GM12878 (cell line): ENCODE measurements around the gene ABCC2. TPM values are rescaled to one million over a fixed set of nuclear protein-coding genes. Genes with fewer than 3 reads are reported as not detected.

Experiments
- ATAC-seq: fragments of 200-7000 bp; cut with Tn5 transposase; 3 replicates; pipeline ENCODE4 v1.9.1; 2020; ENCODE audit warnings: mild to moderate bottlenecking, moderate library complexity
- BruUV-seq: library from RNA; stranded (reverse); fragments of 400-500 nt; replicated peaks from 2 replicates; lab custom pipeline; 2021; lab: Mats Ljungman, UMichigan
- CTCF ChIA-PET: fragments of 300-600 bp; sonication (Branson Sonifier 250); formaldehyde crosslinking; extraction: SDS; loops from one replicate; lab custom pipeline; 2021; ENCODE audit warnings: inconsistent platforms; lab: Yijun Ruan, JAX
- POLR2A ChIA-PET: fragments of 350-600 bp; formaldehyde crosslinking; extraction: SDS; loops from one replicate; lab custom pipeline; 2021; ENCODE audit warnings: inconsistent platforms; lab: Charles Lee
- RAD21 ChIA-PET: fragments of 300-600 bp; sonication (Branson Sonifier 250); formaldehyde crosslinking; loops from one replicate; lab custom pipeline; 2023; ENCODE audit warnings: antibody characterized with exemption; ENCODE audit not compliant: unreplicated experiment; lab: Charles Lee
- SMC1A ChIA-PET: fragments of 300-600 bp; sonication (Branson Sonifier 250); formaldehyde crosslinking; loops from one replicate; lab custom pipeline; 2023; ENCODE audit not compliant: unreplicated experiment, uncharacterized antibody; lab: Charles Lee
- DNase-seq: peaks from one replicate; pipeline ENCODE4 v3.0.0-alpha.2; 2011; ENCODE audit warnings: low read depth, low spot score
- FAIRE-seq: peaks from 3 replicates; lab custom pipeline; 2011; peaks lifted over from hg19 to GRCh38; lab: Jason Lieb, UNC
- H2AFZ ChIP-seq: 2 replicates; pipeline ENCODE4 v1.6.0; 2011; ENCODE audit warnings: low read depth, low read length, control low read depth; ENCODE audit not compliant: control insufficient read depth
- H3K27ac ChIP-seq: 2 replicates; pipeline ENCODE4 v1.5.1; 2011; ENCODE audit warnings: control low read depth; ENCODE audit not compliant: control insufficient read depth, insufficient read depth
- H3K27me3 ChIP-seq, 2 experiments: replicated peaks in 1 of 2; 2 replicates each; pipeline versions ENCODE4 v1.6.0 to v1.6.1; 2011; ENCODE audit warnings: low read length in 1 of 2; ENCODE audit not compliant: control insufficient read depth in 2 of 2, insufficient read depth in 2 of 2
- H3K36me3 ChIP-seq, 2 experiments: 2 replicates each; pipeline ENCODE4 v1.5.1; 2011; ENCODE audit warnings: low read length in 1 of 2; ENCODE audit not compliant: control insufficient read depth in 2 of 2, insufficient read depth in 2 of 2
- H3K4me1 ChIP-seq: 2 replicates; pipeline ENCODE4 v1.6.1; 2011; ENCODE audit warnings: mild to moderate bottlenecking, low read length, moderate library complexity, mixed read lengths; ENCODE audit not compliant: control insufficient read depth, insufficient read depth
- H3K4me2 ChIP-seq: 2 replicates; pipeline ENCODE4 v1.6.0; 2011; ENCODE audit warnings: control low read depth; ENCODE audit not compliant: control insufficient read depth, insufficient read depth
- H3K4me3 ChIP-seq: fragments of 200-600 bp; sonication (generic); 2 replicates; pipeline ENCODE4 v1.5.1; 2016
- H3K79me2 ChIP-seq: 2 replicates; pipeline ENCODE4 v1.6.0; 2011; ENCODE audit warnings: low read length; ENCODE audit not compliant: control insufficient read depth, insufficient read depth
- H3K9ac ChIP-seq: 2 replicates; pipeline ENCODE4 v1.8.0; 2011; ENCODE audit warnings: low read length, control low read depth, mixed read lengths; ENCODE audit not compliant: control insufficient read depth, insufficient read depth
- H3K9me3 ChIP-seq: replicated peaks from 3 replicates; pipeline ENCODE4 v1.5.1; 2011; ENCODE audit warnings: mild to moderate bottlenecking, low read length; ENCODE audit not compliant: control insufficient read depth, insufficient read depth
- H4K20me1 ChIP-seq: 2 replicates; pipeline ENCODE4 v1.6.0; 2011; ENCODE audit not compliant: control insufficient read depth, insufficient read depth
- BRCA1 ChIP-seq: IDR thresholded peaks from 2 replicates; pipeline ENCODE4 v1.6.1; 2011; ENCODE audit warnings: low read depth, low read length, improper control_type of control experiment
- FOXK2 ChIP-seq: fragments of 450-650 bp; IDR thresholded peaks from 2 replicates; pipeline ENCODE4 v1.6.1; 2017; ENCODE audit warnings: mild to moderate bottlenecking, moderate library complexity
- HDAC6 ChIP-seq: fragments of 200-600 bp; sonication (generic); IDR thresholded peaks from one replicate; pipeline ENCODE4 v1.8.0; 2017; ENCODE audit warnings: antibody characterized with exemption; ENCODE audit not compliant: unreplicated experiment
- HDGF ChIP-seq: fragments of 450-650 bp; IDR thresholded peaks from 2 replicates; pipeline ENCODE4 v1.6.1; 2016; ENCODE audit warnings: antibody characterized with exemption
- NFIC ChIP-seq: IDR thresholded peaks from 2 replicates; pipeline ENCODE4 v1.6.1; 2012; ENCODE audit warnings: low read depth, mild to moderate bottlenecking, inconsistent platforms, low read length, moderate library complexity
- TAF1 ChIP-seq: IDR thresholded peaks from 2 replicates; pipeline ENCODE4 v1.6.1; 2011; ENCODE audit warnings: mild to moderate bottlenecking, low read depth, low read length, borderline replicate concordance
- TCF7 ChIP-seq: IDR thresholded peaks from 2 replicates; pipeline ENCODE4 v1.6.1; 2014; ENCODE audit warnings: antibody characterized with exemption, borderline replicate concordance
- ZBTB4 ChIP-seq: fragments of 450-650 bp; formaldehyde crosslinking; IDR thresholded peaks from 2 replicates; pipeline ENCODE4 v1.4.0; 2022; ENCODE audit warnings: mild to moderate bottlenecking, moderate library complexity
- WGBS: methylation state at CpG from one replicate; pipeline ENCODE4 v1.1.6; 2016; ENCODE audit warnings: low lambda C conversion rate; ENCODE audit not compliant: insufficient replicate concordance, insufficient coverage; ENCODE audit errors: missing lambda C conversion rate; 5-methylcytosine and 5-hydroxymethylcytosine counted together
- in situ Hi-C: fragments of 300-500 bp; cut with MboI; formaldehyde crosslinking; loops from 9 replicates; pipeline ENCODE4 v1.14.3; 2018; ENCODE audit warnings: mixed read lengths
- intact Hi-C: fragments of 100-400 bp; cut with micrococcal nuclease; formaldehyde crosslinking; loops from one replicate; pipeline ENCODE4 v1.14.2; 2022; ENCODE audit not compliant: unreplicated experiment
- polyA plus RNA-seq, 11 experiments: library from polyadenylated mRNA; depleted of rRNA in 4 of 11; unstranded in 6 of 11; stranded (reverse) in 5 of 11; fragments of >200 nt; fragmentation: Nextera tagmentation in 4 of 11; fragmentation: Illumina TruSeq in 1 of 11; extraction: Ambion mirVana in 4 of 11; extraction: Trizol in 1 of 11; gene quantifications; 1 replicate in 1 of 11; 2 replicates in 10 of 11; pipeline versions ENCODE4 v1.2.1 to v1.2.3, GENCODE V29; 2011 to 2016; ENCODE audit warnings: inconsistent platforms in 2 of 11, missing spikeins in 2 of 11, low read depth in 1 of 11
- total RNA-seq, 4 experiments: library from RNA; depleted of rRNA in 3 of 4; stranded (reverse); fragments of >200 nt in 3 of 4; fragmentation: Illumina TruSeq in 1 of 4; extraction: Trizol in 1 of 4; gene quantifications; 2 replicates each; pipeline versions ENCODE4 v1.2.1 to v1.2.3, GENCODE V29; 2013 to 2021

Gene ABCC2
- total and polyA plus RNA-seq, 10 of the 15 experiments (the other 5 are each of a cell fraction or from before 2014, with no cell fraction given), result 0.02 to 0.95 (median 0.21) TPM

- TF ChIP-seq ZBTB4 (CRISPR knock-in tag) (no peak), TCF7 (no peak), HDGF (no peak), FOXK2 (no peak), TAF1 (no peak), NFIC (no peak)
These were observed 2.4 kb downstream of the ABCC2 start (continued) for GRCh38 chr10:99784727-99785441.

- no TSS peak for BruUV-seq
- TF ChIP-seq BRCA1 (no peak), HDAC6 (no peak)
- H3K36me3 ChIP-seq, result no peaks in the 10 kb centered on the region
- no peak overlapping the region for H3K4me3 ChIP-seq
- CTCF ChIA-PET, result no interaction called here
- in situ Hi-C loops, result no loop called here
- POLR2A ChIA-PET, result no interaction called here
- WGBS, result 61% methylated on average over 6 of the region's 6 CpGs
- no peaks in the 10 kb centered on the region for H3K27me3 ChIP-seq
- no peak overlapping the region for H3K4me2 ChIP-seq
- H3K9me3 ChIP-seq, result no peaks in the 10 kb centered on the region
- H3K27ac ChIP-seq, result no peak overlapping the region
- ATAC-seq (no peak), FAIRE-seq (no peak), DNase-seq (no peak)
- no peaks in the 10 kb centered on the region for H3K4me1 ChIP-seq
- no peaks in the 10 kb centered on the region for H3K79me2 ChIP-seq
- intact Hi-C loops, result no loop called here
- SMC1A ChIA-PET, result interaction anchor here (1.1 kb wide), 1 partner anchor 14 kb away, joined by 3 read pairs; no protein-coding TSS in a partner anchor
- no peaks in the 10 kb centered on the region for H4K20me1 ChIP-seq
- RAD21 ChIA-PET, result no interaction called here
- no peak overlapping the region for H2AFZ ChIP-seq
- H3K9ac ChIP-seq, result no peak overlapping the region
These were observed 3.2 kb downstream of the ABCC2 start for GRCh38 chr10:99785646-99786045.
